Measurements from ENCODE around the gene NSMF. TPM values are rescaled to one million over a fixed set of nuclear protein-coding genes. Genes with fewer than 3 reads are reported as not detected.

Gene NSMF
- total RNA-seq, 1 donor from 2014 or later = 35.1 TPM

DNA sequence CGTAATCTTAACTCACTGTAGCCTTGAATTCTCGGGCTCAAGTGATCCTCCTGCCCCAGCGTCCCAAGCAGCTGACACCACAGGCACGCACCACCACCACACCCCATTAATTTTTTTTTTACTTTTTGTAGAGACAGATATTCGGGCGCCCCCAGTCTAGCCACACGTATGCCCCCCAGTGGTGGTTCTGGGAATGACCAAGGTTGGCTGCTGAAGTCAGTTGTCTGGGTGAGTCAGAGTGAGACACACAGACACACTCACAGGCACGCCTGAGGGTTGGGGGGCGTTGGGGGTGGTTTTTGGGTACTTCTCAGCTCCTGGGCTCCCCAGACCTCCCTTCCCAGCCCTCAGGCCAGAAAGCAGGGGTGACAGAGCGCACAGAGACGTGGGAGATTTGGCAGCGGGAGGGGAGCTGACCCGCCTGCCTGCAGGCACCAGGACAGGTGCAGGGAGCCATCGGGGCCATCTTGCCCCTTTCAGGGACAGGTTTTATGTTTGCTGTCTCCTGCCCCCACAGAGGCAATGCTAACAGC is 13.8 kb downstream of the NSMF start:
- intact Hi-C loops (cut with DNase I) = no loop called here
- DNase-seq (ENCODE audit: extremely low spot score in 2 of 2) = no peak
- peaks cover 0 to 9% of the 10 kb centered on the region in 2 donors for H3K36me3 ChIP-seq
- H3K27ac ChIP-seq = no peak overlapping the region
- no peak overlapping the region for H3K4me3 ChIP-seq
- TF ChIP-seq POLR2AphosphoS5 (IDR thresholded peaks at IDR 0.05; ENCODE audit: insufficient read depth in 1 of 2, low read depth in 1 of 2) (peak in 1 of 2 donors; percentile 35), POLR2A (IDR thresholded peaks at IDR 0.05) (no peak)
- TF ChIP-seq, protein P1, sequence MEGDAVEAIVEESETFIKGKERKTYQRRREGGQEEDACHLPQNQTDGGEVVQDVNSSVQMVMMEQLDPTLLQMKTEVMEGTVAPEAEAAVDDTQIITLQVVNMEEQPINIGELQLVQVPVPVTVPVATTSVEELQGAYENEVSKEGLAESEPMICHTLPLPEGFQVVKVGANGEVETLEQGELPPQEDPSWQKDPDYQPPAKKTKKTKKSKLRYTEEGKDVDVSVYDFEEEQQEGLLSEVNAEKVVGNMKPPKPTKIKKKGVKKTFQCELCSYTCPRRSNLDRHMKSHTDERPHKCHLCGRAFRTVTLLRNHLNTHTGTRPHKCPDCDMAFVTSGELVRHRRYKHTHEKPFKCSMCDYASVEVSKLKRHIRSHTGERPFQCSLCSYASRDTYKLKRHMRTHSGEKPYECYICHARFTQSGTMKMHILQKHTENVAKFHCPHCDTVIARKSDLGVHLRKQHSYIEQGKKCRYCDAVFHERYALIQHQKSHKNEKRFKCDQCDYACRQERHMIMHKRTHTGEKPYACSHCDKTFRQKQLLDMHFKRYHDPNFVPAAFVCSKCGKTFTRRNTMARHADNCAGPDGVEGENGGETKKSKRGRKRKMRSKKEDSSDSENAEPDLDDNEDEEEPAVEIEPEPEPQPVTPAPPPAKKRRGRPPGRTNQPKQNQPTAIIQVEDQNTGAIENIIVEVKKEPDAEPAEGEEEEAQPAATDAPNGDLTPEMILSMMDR (IDR thresholded peaks at IDR 0.05) = peak; percentile 68 to 80 (median 73)
- H3K27me3 ChIP-seq = no peaks in the 10 kb centered on the region
- H3K4me1 ChIP-seq = peaks cover 22% of the 10 kb centered on the region
- no peaks in the 10 kb centered on the region for H3K9me3 ChIP-seq

- DNase-seq (ENCODE audit: extremely low spot score in 2 of 2) = no peak
- H3K27ac ChIP-seq = no peak overlapping the region
- no peak overlapping the region for H3K4me3 ChIP-seq
- no peaks in the 10 kb centered on the region for H3K9me3 ChIP-seq
- intact Hi-C loops (cut with DNase I) = no loop called here
- H3K27me3 ChIP-seq = no peaks in the 10 kb centered on the region
- peaks cover 0 to 1% of the 10 kb centered on the region in 2 donors for H3K36me3 ChIP-seq
- TF ChIP-seq, protein P1 (IDR thresholded peaks at IDR 0.05) = no peak
- TF ChIP-seq POLR2AphosphoS5 (IDR thresholded peaks at IDR 0.05; ENCODE audit: insufficient read depth in 1 of 2, low read depth in 1 of 2) = no peak
- TF ChIP-seq POLR2A (IDR thresholded peaks at IDR 0.05) = no peak
- peaks cover 22% of the 10 kb centered on the region for H3K4me1 ChIP-seq
Measured at GRCh38 chr9:137444106-137444790, 14.9 kb downstream of the NSMF start.

DNA sequence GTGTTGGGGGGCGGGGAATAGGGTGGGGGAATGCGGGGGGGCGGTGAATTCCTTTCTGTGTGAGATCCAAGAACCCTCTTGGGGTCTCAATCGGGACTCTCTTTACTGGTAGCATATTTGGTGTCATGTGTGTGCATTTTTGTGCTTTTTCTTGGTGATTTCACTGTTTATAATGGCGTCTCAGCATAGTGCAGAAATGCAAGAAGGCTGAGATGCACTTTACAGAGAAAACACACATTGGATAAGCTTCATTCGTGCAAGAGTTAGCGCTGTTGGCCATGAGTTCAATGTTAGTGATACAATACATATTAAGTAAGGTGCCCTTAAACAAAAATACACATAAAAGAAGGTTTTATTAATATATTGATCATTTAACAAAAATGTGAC is 17.2 kb downstream of the NSMF start:
- TF ChIP-seq POLR2A (IDR thresholded peaks at IDR 0.05) = no peak
- intact Hi-C loops (cut with DNase I) = no loop called here
- Histone ChIP-seq H3K36me3 (no peaks in the 10 kb centered on the region), H3K9me3 (no peaks in the 10 kb centered on the region), H3K27me3 (no peaks in the 10 kb centered on the region), H3K4me1 (peaks cover 22% of the 10 kb centered on the region), H3K4me3 (peak overlapping the region; percentile 29 to 45), H3K27ac (no peak overlapping the region)
- DNase-seq (ENCODE audit: extremely low spot score in 2 of 2) = no peak

GRCh38 chr9:137441289-137441934 is 17.7 kb downstream of the NSMF start, which contains the start of gene ENTPD8:
TSS of gene ENTPD8 (minus strand) at chr9:137441357. CDS start at chr9:137438285, 3,072 bp downstream.
- no peaks in the 10 kb centered on the region for H3K9me3 ChIP-seq
- H3K36me3 ChIP-seq = no peaks in the 10 kb centered on the region
- peaks cover 25% of the 10 kb centered on the region for H3K4me1 ChIP-seq
- H3K27ac ChIP-seq = no peak within 1 kb of the TSS
- intact Hi-C loops (cut with DNase I) = no loop called here
- H3K4me3 ChIP-seq = peak within 1 kb of the TSS; percentile 29 to 45
- no peak for DNase-seq (ENCODE audit: extremely low spot score in 2 of 2)
- H3K27me3 ChIP-seq = no peaks in the 10 kb centered on the region
- TF ChIP-seq, protein P1 (IDR thresholded peaks at IDR 0.05) = no peak
- TF ChIP-seq POLR2A (IDR thresholded peaks at IDR 0.05) = no peak
- TF ChIP-seq POLR2AphosphoS5 (IDR thresholded peaks at IDR 0.05; ENCODE audit: insufficient read depth in 1 of 2, low read depth in 1 of 2) = no peak

- Histone ChIP-seq H3K27me3 (no peaks in the 10 kb centered on the region), H3K27ac (no peak overlapping the region)
Measured at GRCh38 chr9:137439158-137439714, 19.9 kb downstream of the NSMF start.

More at GRCh38 chr9:137439158-137439714, 19.9 kb downstream of the NSMF start:
- DNase-seq (ENCODE audit: extremely low spot score in 2 of 2) = no peak
- H3K9me3 ChIP-seq = no peaks in the 10 kb centered on the region
- no peak overlapping the region for H3K4me3 ChIP-seq
- no peaks in the 10 kb centered on the region for H3K36me3 ChIP-seq
- intact Hi-C loops (cut with DNase I) = no loop called here
- no peak for TF ChIP-seq POLR2A (IDR thresholded peaks at IDR 0.05)
- TF ChIP-seq, protein P1 (IDR thresholded peaks at IDR 0.05) = no peak
- TF ChIP-seq POLR2AphosphoS5 (IDR thresholded peaks at IDR 0.05; ENCODE audit: insufficient read depth in 1 of 2, low read depth in 1 of 2) = no peak
- H3K4me1 ChIP-seq = peaks cover 21% of the 10 kb centered on the region
